ENCODE results near the gene CAPN8.

- no peak for TF ChIP-seq CTCF (conservative IDR thresholded peaks at IDR 0.05)
- no peak for TF ChIP-seq EZH2 (IDR thresholded peaks at IDR 0.05; ENCODE audit: low read depth)
Measured at GRCh38 chr1:223553957-223554356, 111.5 kb downstream of the CAPN8 start.

Data from PC-9 (cell line).